Esophagus squamous epithelium (tissue), 5 donors: ENCODE data around the gene ADGRD1. TPM values are rescaled to one million over a fixed set of nuclear protein-coding genes. Genes with fewer than 3 reads are reported as not detected.

Source experiments
- DNase-seq: peaks from one replicate; lab custom pipeline; 2025; lab: John Stamatoyannopoulos, UW
- H3K27ac ChIP-seq, 4 donors: fragments of 200-600 bp; sonication (generic); one replicate each; pipeline ENCODE4 v1.5.1; 2016 to 2019; ENCODE audit warnings: mild to moderate bottlenecking in 1 of 4
- H3K27me3 ChIP-seq, 4 donors: fragments of 200-600 bp; sonication (generic); 1 replicate in 3 of 4; 2 replicates in 1 of 4; pipeline versions ENCODE4 v1.5.1 to v1.6.0; 2017 to 2021; ENCODE audit warnings: antibody characterized with exemption in 1 of 4
- H3K36me3 ChIP-seq, 3 donors: fragments of 200-600 bp; sonication (generic); one replicate each; pipeline ENCODE4 v1.5.1; 2016 to 2019
- H3K4me1 ChIP-seq, 3 donors: fragments of 200-600 bp; sonication (generic); one replicate each; pipeline ENCODE4 v1.5.1; 2017 to 2019
- H3K4me3 ChIP-seq, 4 donors: fragments of 200-600 bp; sonication (generic); 1 replicate in 3 of 4; 2 replicates in 1 of 4; pipeline ENCODE4 v1.5.1; 2016 to 2019; ENCODE audit warnings: mild to moderate bottlenecking in 2 of 4, moderate library complexity in 1 of 4
- H3K9me3 ChIP-seq, 3 donors: fragments of 200-600 bp; sonication (generic); one replicate each; pipeline ENCODE4 v1.5.1; 2016 to 2019
- POLR2A ChIP-seq, 4 donors: fragments of 450-650 bp; IDR thresholded peaks; one replicate each; pipeline ENCODE4 v1.6.1; 2017; ENCODE audit warnings: antibody characterized with exemption in 4 of 4, mild to moderate bottlenecking in 4 of 4, moderate library complexity in 3 of 4
- WGBS, 2 donors: methylation state at CpG; one replicate each; pipeline ENCODE4 v1.1.5; 2018; 5-methylcytosine and 5-hydroxymethylcytosine counted together
- intact Hi-C: fragments of 100-400 bp; cut with DNase I; formaldehyde crosslinking; loops from one replicate; pipeline ENCODE4 v1.15.0; 2022
- total RNA-seq, 4 donors: library from RNA; depleted of rRNA; stranded (reverse); fragments of >200 nt; gene quantifications; one replicate each; pipeline ENCODE4 v1.1.0, GENCODE V29; 2016
- TF ChIP-seq, protein P1 (sequence below), 6 experiments: fragments of 450-650 bp in 4 of 6; fragments of 200-600 bp in 2 of 6; sonication (generic) in 2 of 6; IDR thresholded peaks; one replicate each; pipeline ENCODE4 v1.5.1; 2016 to 2019; ENCODE audit warnings: antibody characterized with exemption in 6 of 6, mild to moderate bottlenecking in 4 of 6, moderate library complexity in 4 of 6
- donor health status: DM: yes; HTN: yes; CAD: no.

ADGRD1 gene
- total RNA-seq, 4 donors from 2014 or later: 2.2 to 28.2 (median 8.8) TPM

DNA sequence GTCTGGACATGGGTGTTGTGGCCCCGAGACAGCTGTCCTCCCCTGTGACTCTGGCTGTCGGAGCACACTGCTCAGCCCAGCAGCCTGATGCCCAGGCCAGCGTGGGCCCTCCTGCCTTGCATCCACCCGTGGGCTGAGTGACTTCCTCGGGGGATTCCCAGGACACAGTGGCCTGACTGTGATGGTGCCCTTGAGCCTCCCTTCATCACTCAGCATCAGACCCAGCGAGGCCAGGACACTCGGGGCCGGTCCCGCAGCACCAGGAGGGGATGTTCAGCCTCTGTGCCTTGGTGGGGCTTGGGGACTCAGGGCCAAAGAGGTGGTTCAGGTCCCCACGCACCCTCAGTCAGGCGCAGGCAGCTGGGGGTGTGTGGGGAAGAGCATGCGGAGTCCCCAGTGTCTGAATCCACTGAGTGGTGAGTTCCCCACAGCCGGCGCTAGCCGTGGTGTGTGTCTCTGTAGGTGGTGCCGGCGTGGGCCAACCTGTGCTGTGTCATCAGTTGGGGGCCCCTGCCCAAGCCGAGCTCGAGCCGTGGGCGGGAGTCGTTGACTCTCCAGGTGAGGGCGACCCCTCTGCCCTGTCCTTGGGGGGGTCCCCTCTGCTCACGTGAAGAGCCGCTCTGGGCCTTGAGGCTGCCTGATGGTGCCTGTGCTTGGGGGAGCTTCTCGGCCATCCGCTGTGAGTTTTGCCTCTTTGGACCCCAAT lies 185.8 kb downstream of the ADGRD1 start:
- Histone ChIP-seq H3K4me3 (no peak overlapping the region), H3K4me1 (no peaks in the 10 kb centered on the region), H3K36me3 (no peaks in the 10 kb centered on the region), H3K27ac (no peak overlapping the region), H3K9me3 (no peaks in the 10 kb centered on the region), H3K27me3 (peaks cover 0 to 13% (median 0%) of the 10 kb centered on the region in 4 donors)
- intact Hi-C loops: no loop called here
- 93% methylated on average over 7 of the region's 27 CpGs; no CpG with 5 or more reads in 1 of the 2 donors for WGBS, 2 donors
- no peak for DNase-seq
- no peak for TF ChIP-seq POLR2A (IDR thresholded peaks at IDR 0.05)

GRCh38 chr12:131140069-131140435 lies 186.3 kb downstream of the ADGRD1 start:
- Histone ChIP-seq H3K27me3 (peaks cover 0 to 13% (median 0%) of the 10 kb centered on the region in 4 donors), H3K9me3 (no peaks in the 10 kb centered on the region), H3K27ac (no peak overlapping the region), H3K36me3 (no peaks in the 10 kb centered on the region), H3K4me1 (no peaks in the 10 kb centered on the region), H3K4me3 (no peak overlapping the region)
- TF ChIP-seq, protein P1, sequence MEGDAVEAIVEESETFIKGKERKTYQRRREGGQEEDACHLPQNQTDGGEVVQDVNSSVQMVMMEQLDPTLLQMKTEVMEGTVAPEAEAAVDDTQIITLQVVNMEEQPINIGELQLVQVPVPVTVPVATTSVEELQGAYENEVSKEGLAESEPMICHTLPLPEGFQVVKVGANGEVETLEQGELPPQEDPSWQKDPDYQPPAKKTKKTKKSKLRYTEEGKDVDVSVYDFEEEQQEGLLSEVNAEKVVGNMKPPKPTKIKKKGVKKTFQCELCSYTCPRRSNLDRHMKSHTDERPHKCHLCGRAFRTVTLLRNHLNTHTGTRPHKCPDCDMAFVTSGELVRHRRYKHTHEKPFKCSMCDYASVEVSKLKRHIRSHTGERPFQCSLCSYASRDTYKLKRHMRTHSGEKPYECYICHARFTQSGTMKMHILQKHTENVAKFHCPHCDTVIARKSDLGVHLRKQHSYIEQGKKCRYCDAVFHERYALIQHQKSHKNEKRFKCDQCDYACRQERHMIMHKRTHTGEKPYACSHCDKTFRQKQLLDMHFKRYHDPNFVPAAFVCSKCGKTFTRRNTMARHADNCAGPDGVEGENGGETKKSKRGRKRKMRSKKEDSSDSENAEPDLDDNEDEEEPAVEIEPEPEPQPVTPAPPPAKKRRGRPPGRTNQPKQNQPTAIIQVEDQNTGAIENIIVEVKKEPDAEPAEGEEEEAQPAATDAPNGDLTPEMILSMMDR (IDR thresholded peaks at IDR 0.05): no peak
- TF ChIP-seq POLR2A (IDR thresholded peaks at IDR 0.05): no peak
- DNase-seq: no peak
- intact Hi-C loops: no loop called here
- 60 to 89% methylated on average over 3 to 4 of the region's 12 CpGs for WGBS, 2 donors

GRCh38 chr12:131140697-131141096 lies 187.0 kb downstream of the ADGRD1 start:
- no peak for DNase-seq
- Histone ChIP-seq H3K36me3 (no peaks in the 10 kb centered on the region), H3K9me3 (no peaks in the 10 kb centered on the region), H3K27ac (no peak overlapping the region), H3K4me3 (no peak overlapping the region), H3K4me1 (no peaks in the 10 kb centered on the region), H3K27me3 (peaks cover 0 to 13% (median 0%) of the 10 kb centered on the region in 4 donors)
- intact Hi-C loops: no loop called here
- 75 to 90% methylated on average over 3 to 5 of the region's 10 CpGs for WGBS, 2 donors
- TF ChIP-seq, protein P1 (IDR thresholded peaks at IDR 0.05): no peak
- no peak for TF ChIP-seq POLR2A (IDR thresholded peaks at IDR 0.05)

- Histone ChIP-seq H3K4me1 (no peaks in the 10 kb centered on the region), H3K27ac (no peak overlapping the region), H3K4me3 (no peak overlapping the region), H3K9me3 (no peaks in the 10 kb centered on the region), H3K27me3 (peaks cover 0 to 13% (median 0%) of the 10 kb centered on the region in 4 donors), H3K36me3 (no peaks in the 10 kb centered on the region)
- intact Hi-C loops: no loop called here
- TF ChIP-seq, protein P1 (IDR thresholded peaks at IDR 0.05): no peak
- TF ChIP-seq POLR2A (IDR thresholded peaks at IDR 0.05): no peak
- no peak for DNase-seq
- WGBS, 2 donors: 70 to 79% methylated on average over 8 of the region's 8 CpGs
Observed at GRCh38 chr12:131141514-131141913, 187.8 kb downstream of the ADGRD1 start.

GRCh38 chr12:131142891-131143657 lies 189.4 kb downstream of the ADGRD1 start:
- 43 to 52% methylated on average over 10 to 12 of the region's 19 CpGs for WGBS, 2 donors
- Histone ChIP-seq H3K4me3 (no peak overlapping the region), H3K9me3 (no peaks in the 10 kb centered on the region), H3K27ac (no peak overlapping the region), H3K27me3 (peaks cover 0 to 5% (median 0%) of the 10 kb centered on the region in 4 donors), H3K36me3 (no peaks in the 10 kb centered on the region), H3K4me1 (no peaks in the 10 kb centered on the region)
- DNase-seq: no peak
- intact Hi-C loops: no loop called here
- TF ChIP-seq POLR2A (IDR thresholded peaks at IDR 0.05): no peak
- TF ChIP-seq, protein P1 (IDR thresholded peaks at IDR 0.05): no peak
